GM19452 (cell line): Measurements from ENCODE around the gene POLR3H.
"Not testable (repeated sequence)": the region's sequence is repeated elsewhere in the genome, so short reads cannot be mapped to it uniquely, and the experiment has no call there.

ENCODE experiments used
- ATAC-seq: cut with Tn5 transposase; IDR thresholded peaks from one replicate; pipeline ENCODE4 v1.9.1; 2021; ENCODE audit not compliant: unreplicated experiment

The POLR3H gene

GRCh38 chr22:41565403-41566054, 21.3 kb upstream of the POLR3H start:
- no peak for ATAC-seq

DNA sequence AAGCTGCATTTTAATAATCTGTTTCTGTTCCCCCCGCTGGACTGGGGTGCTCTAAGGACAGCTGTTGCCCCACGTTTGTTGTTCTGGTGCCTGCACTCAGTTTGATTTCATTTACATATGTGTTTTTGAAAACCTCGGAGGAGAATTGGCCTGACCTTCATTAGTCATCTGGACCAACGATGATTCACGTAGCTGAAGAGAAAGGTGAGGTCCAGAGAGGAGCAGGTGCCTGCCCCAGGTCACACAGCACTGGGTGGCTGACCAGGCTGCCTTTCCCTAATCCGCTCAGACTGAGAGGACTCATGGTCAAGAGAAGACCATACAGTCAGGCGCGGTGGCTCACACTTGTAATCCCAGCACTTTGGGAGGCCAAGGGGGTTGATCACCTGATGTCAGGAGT, 20.3 kb upstream of the POLR3H start:
- ATAC-seq: no peak

DNA sequence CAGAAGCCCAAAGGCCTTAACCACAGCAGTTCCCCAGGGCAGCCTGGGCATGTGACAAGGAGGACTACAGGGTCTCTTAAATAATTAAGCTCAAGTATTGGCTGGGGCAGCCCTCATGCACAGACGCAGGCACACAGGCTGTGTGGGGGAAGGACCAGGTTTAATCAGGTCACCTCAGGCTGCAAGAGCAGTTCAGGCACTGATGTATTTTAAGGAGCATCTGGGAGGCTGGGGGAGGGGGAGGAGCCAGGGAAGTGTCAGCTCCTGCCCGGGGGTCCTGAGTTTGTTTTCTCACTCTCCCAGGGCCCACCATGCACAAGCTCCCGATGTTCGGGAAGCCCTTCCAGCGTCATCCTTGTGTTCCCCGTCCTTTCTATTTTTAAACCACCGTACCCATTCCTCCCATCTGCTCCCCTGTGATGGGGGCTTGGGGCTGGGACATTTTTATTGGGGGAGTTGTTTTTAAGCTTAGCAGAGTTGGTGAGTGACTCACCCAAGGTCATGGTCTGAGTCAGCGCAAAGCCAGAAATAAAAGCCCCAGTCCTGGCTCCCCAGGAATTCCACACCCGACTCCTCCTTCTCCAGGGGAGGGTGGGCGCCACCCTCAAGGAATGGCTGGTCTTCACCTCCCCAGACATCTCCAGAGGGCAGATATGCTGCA, 18.9 kb upstream of the POLR3H start:
- ATAC-seq: no peak

DNA sequence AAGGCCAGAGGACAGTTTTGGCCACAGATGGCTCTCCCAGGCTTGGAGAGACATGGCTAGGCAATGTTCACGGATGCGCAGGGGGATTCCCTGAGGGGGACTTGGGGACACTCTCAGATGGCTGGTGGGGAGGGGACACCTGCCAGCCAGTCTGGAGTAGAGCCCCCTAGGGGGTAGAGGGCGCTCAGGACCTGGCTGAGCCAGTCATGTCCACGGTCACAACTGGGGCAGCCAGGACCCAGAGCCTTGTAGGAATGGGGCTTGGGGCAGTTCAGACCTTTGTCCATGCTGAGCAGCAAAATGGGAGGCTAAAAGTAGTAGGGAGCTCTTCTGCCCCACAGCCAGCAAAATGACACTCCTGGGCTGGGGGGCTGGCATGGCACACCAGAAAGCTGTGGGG, 18.2 kb upstream of the POLR3H start:
- no peak for ATAC-seq

GRCh38 chr22:41561788-41562187, 17.5 kb upstream of the POLR3H start:
- no peak for ATAC-seq

GRCh38 chr22:41561335-41561734, 17.1 kb upstream of the POLR3H start:
- no peak for ATAC-seq

GRCh38 chr22:41560095-41560471, 15.8 kb upstream of the POLR3H start:
- ATAC-seq: no peak

GRCh38 chr22:41558241-41558630, 14.0 kb upstream of the POLR3H start:
- not testable (repeated sequence) for ATAC-seq

DNA sequence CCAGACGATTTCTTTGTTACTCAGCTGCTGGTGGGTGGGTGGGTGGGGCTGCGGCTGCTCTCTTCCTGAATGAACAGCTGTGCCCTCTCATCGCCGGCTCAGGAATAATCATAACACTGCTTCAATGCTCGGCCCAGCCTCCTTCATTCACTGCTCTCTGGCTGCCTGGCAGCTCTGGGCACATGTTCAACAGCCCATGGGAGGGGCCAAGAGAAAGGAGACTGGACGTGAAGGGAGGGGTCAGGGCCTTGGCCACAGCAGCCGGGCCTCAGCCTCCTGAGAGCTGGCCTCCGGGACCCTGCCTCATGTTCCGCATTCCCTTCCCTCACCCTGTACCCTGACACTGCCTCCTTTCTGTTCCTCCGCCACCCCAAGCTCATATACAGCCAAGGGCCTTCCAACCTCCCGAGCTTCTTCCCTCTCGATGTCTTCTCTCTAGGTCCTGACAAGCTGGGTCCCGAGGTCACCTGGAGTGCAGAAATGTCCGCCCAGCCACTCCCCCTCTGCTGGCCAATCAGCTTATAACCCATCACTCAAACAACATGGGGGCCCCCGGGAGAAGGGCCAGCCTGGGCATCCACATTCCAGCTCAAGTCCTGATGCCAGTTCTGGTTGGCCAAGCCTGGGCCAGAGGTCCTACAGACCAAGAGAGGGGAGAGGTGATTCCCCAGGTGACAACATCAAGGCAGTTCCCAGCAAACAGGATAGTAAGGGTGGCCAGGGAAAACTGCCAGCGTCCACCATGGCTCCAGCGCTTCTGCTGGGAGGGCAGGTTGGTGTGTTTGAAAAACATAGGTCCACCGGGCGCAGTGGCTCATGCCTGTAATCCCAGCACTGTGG, 13.4 kb upstream of the POLR3H start:
- no peak for ATAC-seq

DNA sequence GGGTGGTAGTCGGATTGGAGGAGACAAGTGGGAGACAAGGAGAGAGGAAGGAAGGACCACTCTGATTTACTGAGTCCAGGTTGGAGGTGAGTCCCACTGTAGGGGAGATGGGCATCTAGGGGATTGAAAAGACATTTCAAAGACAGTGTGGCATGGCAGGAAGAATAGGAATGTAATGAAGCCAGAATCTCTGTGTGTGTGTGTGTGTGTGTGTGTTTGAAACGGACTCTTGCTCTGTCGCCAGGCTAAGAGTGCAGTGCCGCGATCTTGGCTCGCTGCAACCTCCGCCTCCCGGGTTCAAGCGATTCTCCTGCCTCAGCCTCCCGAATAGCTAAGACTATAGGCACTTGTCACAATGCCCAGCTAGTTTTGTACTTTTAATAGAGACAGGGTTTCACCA, 12.3 kb upstream of the POLR3H start:
- no peak for ATAC-seq

DNA sequence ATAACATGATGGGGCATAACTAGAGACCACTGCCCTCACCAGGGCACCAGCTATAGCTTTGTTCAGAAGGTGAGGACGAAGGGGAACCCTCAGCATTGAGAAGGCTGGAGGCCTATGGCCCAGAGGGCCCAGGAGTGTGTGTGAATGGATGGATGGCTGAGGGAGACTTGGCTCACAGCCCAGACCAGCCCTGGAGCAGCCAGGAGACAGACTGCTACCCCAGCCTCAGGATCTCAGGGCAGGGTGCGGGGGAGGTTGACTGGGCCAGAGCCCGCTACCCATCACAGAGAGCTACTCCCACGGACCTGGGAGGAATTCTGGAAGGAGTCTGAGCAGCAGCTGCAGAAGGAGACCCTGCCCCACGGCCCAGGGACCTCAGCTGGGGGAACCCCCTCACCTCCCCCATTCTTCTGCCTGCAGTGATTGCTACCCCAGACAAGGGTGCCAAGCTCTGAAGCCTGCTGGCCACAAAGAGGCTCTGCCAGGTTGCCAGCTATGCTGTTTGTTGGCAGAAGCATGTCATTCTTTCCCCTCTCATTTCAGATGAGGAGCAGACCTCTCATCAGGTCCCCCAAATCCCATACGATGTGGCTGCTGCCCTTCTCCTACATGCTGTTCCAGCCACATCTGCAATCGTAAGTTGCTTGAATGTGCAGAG, 11.2 kb upstream of the POLR3H start:
- ATAC-seq: no peak

DNA sequence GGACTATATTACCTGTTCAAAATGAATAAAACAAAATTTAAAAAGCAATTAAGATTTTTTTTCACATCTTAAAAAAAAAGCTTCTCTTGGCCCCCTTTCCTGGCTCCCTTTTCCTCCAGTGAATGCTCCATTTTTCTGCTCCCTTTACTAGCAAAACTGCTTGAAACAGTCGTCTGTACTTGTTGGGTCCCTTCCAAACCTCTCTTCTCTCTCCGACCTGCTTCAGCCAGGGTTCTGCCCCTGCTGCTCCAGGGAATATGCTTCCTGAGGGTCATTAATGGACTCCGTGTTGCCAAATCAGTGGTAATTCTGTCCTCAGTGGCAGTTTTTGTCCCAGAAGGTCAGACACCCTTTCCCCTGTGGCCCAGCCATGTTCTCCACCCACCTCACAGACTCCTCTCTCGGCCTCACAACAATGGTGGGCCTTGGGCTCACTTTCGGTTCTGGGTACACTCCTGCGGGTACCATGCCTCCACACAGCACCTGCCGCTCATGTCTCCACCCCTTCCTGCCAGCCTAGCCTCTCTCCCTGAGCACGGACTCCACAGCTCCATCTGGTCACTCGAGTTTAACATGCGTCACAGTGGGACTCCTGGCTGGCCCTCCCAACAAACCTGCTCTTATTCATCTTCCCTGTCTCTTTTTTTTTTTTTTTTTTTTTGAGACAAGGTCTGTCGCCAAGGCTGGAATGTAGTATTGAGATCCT, 7.8 kb upstream of the POLR3H start:
- no peak for ATAC-seq

- no peak for ATAC-seq
Observed at GRCh38 chr22:41550952-41551491, 6.8 kb upstream of the POLR3H start.

GRCh38 chr22:41548830-41549211, 4.6 kb upstream of the POLR3H start:
- ATAC-seq: no peak

DNA sequence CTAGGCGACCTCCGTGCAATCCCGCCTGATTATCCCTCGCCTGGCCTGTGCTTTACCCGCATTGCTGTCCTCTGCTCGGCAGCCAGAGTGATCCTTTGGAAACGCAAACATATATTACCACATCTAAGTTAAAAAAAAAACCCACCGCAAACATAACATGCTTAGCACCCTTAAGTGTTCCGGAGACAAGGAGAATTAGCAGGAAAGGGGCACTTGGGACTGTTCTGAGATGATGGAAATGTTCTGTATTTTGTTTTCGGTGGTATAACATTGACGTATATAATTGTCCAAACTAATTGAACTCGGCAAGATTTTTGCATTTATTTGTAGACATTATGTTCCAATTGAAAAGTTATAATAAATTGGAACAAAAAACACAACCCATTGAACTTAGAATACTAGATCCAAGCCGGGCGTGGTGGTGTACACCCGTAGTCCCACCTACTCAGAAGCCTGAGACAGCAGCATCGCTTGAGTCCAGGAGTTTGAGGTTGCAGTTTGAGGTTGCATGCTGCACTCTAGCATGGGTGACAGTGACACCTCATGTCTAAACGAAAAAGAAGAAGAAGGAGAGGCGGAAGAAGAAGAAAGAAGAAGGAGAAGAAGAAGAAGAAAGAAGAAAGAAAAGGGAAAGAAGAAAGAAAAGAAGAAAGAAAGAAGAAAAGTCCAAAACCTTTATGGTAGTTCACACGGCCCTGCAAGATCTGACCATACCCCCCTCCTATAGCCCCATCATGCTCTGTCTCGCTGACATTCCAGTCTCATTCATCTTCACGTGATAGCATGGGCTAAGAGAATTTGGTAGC, 604 bp upstream of the POLR3H start:
- no peak for ATAC-seq

GRCh38 chr22:41542224-41542623, 2.0 kb downstream of the POLR3H start:
- ATAC-seq: no peak

GRCh38 chr22:41541484-41541883, 2.8 kb downstream of the POLR3H start:
- no peak for ATAC-seq

DNA sequence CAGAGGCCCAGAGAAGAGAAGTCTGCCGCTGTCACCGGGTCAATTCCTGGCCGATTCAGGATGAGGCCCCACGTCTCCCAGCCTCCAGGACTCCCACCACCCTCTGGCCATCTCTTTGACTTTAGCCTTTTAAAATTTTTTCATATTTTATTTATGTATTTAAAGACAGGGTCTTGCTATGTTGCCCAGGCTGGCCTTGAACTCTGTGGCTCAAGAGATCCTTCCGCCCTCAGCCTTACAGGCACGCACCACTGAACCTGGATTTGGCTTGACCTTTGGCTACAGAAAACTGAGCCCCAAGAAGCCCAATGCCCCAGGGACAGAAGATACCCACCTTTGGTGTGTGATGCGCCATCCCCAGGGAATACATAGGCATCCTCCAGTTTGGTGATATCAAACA, 3.9 kb downstream of the POLR3H start:
- ATAC-seq: no peak

DNA sequence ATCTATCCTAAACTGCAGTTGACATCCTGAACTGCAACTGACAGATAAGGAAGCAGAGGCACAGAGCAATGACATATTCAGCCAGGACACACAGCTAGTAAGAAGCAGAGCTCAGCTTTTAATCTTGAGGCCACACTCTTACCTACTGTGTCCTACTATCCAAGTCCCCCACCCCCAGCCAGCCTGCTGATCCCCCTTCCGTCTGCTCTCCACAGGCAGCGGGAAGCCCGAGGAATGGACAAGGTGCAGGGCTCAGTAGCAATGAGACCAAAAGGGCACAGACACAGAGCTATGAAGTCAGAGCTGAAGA, 4.3 kb downstream of the POLR3H start:
- ATAC-seq: no peak
